Tibial nerve (tissue), 4 donors: Measurements from ENCODE around the gene EIF3L. TPM values are rescaled to one million over a fixed set of nuclear protein-coding genes. Genes with fewer than 3 reads are reported as not detected.

Experiments
- DNase-seq, 2 donors: peaks; one replicate each; pipeline ENCODE4 v3.0.0-alpha.2; 2019; ENCODE audit warnings: low spot score in 2 of 2
- H3K27ac ChIP-seq, 4 donors: fragments of 200-600 bp; sonication (generic) in 3 of 4; one replicate each; pipeline ENCODE4 v1.5.1; 2017 to 2019; ENCODE audit warnings: mild to moderate bottlenecking in 1 of 4
- H3K27me3 ChIP-seq, 2 donors: fragments of 200-600 bp; sonication (generic) in 1 of 2; one replicate each; pipeline versions ENCODE4 v1.5.1 to v1.6.0; 2017 to 2019
- H3K36me3 ChIP-seq, 3 donors: fragments of 200-600 bp; sonication (generic); one replicate each; pipeline ENCODE4 v1.5.1; 2018 to 2019
- H3K4me1 ChIP-seq, 4 donors: fragments of 200-600 bp; sonication (generic) in 3 of 4; one replicate each; pipeline ENCODE4 v1.5.1; 2017 to 2019
- H3K4me3 ChIP-seq, 4 donors: fragments of 200-600 bp; sonication (generic) in 3 of 4; one replicate each; pipeline ENCODE4 v1.5.1; 2017 to 2019; ENCODE audit warnings: mild to moderate bottlenecking in 1 of 4, moderate library complexity in 1 of 4
- H3K9me3 ChIP-seq, 4 donors: fragments of 200-600 bp; sonication (generic) in 3 of 4; one replicate each; pipeline ENCODE4 v1.5.1; 2017 to 2019
- CTCF ChIP-seq, 5 experiments: fragments of 200-600 bp in 3 of 5; fragments of 450-650 bp in 2 of 5; sonication (generic) in 3 of 5; IDR thresholded peaks; one replicate each; pipeline ENCODE4 v1.5.1; 2016 to 2019; ENCODE audit warnings: antibody characterized with exemption in 5 of 5, mild to moderate bottlenecking in 3 of 5, moderate library complexity in 2 of 5
- EP300 ChIP-seq, 2 donors: sonication (generic); formaldehyde crosslinking; IDR thresholded peaks; one replicate each; pipeline ENCODE4 v1.6.1; 2017; ENCODE audit warnings: antibody characterized with exemption in 2 of 2, mild to moderate bottlenecking in 1 of 2
- POLR2A ChIP-seq, 2 donors: fragments of 450-650 bp; IDR thresholded peaks; one replicate each; pipeline ENCODE4 v1.6.1; 2017; ENCODE audit warnings: antibody characterized with exemption in 2 of 2, mild to moderate bottlenecking in 2 of 2, moderate library complexity in 2 of 2
- WGBS, 2 donors: methylation state at CpG; one replicate each; pipeline ENCODE4 v1.1.5; 2018; 5-methylcytosine and 5-hydroxymethylcytosine counted together
- small RNA-seq: library from RNA; depleted of rRNA; stranded (forward); fragments of <200 nt; gene quantifications from one replicate; pipeline ENCODE3, GENCODE V24; 2016
- total RNA-seq, 4 donors: library from RNA; depleted of rRNA; stranded (reverse); fragments of >200 nt; gene quantifications; one replicate each; pipeline ENCODE4 v1.1.0, GENCODE V29; 2016

EIF3L gene
- total RNA-seq, 4 donors from 2014 or later = 271 to 291 (median 274) TPM

DNA sequence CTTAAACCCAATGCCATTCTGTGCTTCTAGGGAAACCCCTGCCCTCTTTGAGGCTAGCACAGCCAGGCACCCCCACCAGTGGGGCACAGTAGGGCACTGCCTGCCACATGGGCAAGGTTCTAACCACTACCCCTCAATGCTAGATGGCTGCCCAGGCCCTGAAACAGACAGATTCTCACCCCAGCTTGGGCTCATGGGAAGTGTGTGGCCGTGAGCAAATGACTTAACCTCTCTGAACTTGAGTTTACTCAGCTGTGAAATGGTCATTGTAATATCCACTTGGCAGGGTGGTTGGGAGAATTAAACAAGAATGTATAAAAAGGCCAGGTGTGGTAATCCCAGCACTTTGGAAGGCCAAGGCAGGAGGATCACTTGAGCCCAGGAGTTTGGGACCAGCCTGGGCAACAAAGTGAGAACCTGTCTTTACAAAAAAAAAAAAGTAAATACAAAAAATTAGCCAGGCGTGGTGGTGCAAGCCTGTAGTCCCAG lies 81.8 kb downstream of the EIF3L start:
- 48 to 57% methylated on average over 2 of the region's 2 CpGs for WGBS, 2 donors
- H3K27me3 ChIP-seq = no peaks in the 10 kb centered on the region
- H3K36me3 ChIP-seq = peaks cover 0 to 73% (median 4%) of the 10 kb centered on the region in 3 donors
- no peaks in the 10 kb centered on the region for H3K9me3 ChIP-seq
- H3K4me3 ChIP-seq = no peak overlapping the region
- peak overlapping the region in 1 of 4 donors; percentile 55 for H3K27ac ChIP-seq
- DNase-seq = no peak
- TF ChIP-seq POLR2A (IDR thresholded peaks at IDR 0.05) (no peak), CTCF (IDR thresholded peaks at IDR 0.05) (no peak), EP300 (IDR thresholded peaks at IDR 0.05) (no peak)
- peaks cover 0 to 30% (median 11%) of the 10 kb centered on the region in 4 donors for H3K4me1 ChIP-seq

- no peak overlapping the region for H3K4me3 ChIP-seq
- peaks cover 0 to 68% (median 0%) of the 10 kb centered on the region in 3 donors for H3K36me3 ChIP-seq
- DNase-seq = no peak
- no peaks in the 10 kb centered on the region for H3K9me3 ChIP-seq
- no peaks in the 10 kb centered on the region for H3K27me3 ChIP-seq
- WGBS, 2 donors = 89 to 90% methylated on average over 5 to 6 of the region's 6 CpGs
- no peak for TF ChIP-seq EP300 (IDR thresholded peaks at IDR 0.05)
- TF ChIP-seq POLR2A (IDR thresholded peaks at IDR 0.05) = no peak
- TF ChIP-seq CTCF (IDR thresholded peaks at IDR 0.05) = no peak
- no peak overlapping the region for H3K27ac ChIP-seq
- H3K4me1 ChIP-seq = peaks cover 0 to 30% (median 11%) of the 10 kb centered on the region in 4 donors
Observed at GRCh38 chr22:37931893-37932389, 82.7 kb downstream of the EIF3L start.

- TF ChIP-seq CTCF (IDR thresholded peaks at IDR 0.05) (no peak), POLR2A (IDR thresholded peaks at IDR 0.05) (no peak), EP300 (IDR thresholded peaks at IDR 0.05) (no peak)
- Histone ChIP-seq H3K4me1 (peaks cover 0 to 30% (median 11%) of the 10 kb centered on the region in 4 donors), H3K27ac (peak overlapping the region in 1 of 4 donors; percentile 75), H3K9me3 (no peaks in the 10 kb centered on the region), H3K27me3 (no peaks in the 10 kb centered on the region), H3K36me3 (peaks cover 0 to 68% (median under 1%) of the 10 kb centered on the region in 3 donors), H3K4me3 (no peak overlapping the region)
- DNase-seq = no peak
- WGBS, 2 donors = 90% methylated on average over 10 of the region's 10 CpGs; no CpG with 5 or more reads in 1 of the 2 donors
Observed at GRCh38 chr22:37932401-37932800, 83.2 kb downstream of the EIF3L start.

DNA sequence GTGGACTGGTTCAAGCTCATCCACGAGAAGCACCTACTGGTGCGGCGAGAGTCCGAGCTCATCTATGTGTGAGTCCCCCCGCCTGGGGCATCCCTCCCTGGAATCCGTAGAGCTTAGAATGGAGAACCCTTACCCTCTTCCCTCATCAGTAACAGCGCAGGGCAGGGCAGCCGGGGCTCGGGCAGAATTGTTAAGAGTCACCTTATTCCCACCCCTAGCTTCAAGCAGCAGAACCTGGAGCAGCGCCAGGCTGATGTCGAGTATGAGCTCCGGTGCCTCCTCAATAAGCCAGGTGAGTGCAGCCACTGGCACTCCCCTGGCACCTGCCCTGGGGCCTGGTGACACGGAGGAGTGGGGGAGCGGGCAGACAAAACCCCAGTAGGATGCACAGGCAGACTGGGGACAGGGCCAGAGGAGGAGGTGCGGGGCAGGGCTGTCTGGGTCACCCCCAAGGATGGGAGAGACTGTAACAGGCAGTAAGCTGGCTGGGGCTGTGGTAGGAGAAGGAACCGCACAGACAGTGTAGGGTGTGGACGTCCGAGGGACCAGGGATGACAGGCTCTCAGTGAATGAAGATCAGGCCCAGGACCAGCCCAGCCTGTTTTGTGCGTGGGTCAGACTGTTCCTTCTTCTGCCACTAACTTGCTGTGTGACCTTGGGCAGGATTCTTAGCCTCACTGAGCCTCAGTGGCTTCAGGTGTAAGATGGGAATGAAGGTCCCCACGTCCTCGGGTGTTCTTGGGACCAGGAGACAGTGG lies 83.8 kb downstream of the EIF3L start:
- WGBS, 2 donors = 80 to 91% methylated on average over 17 to 20 of the region's 21 CpGs
- Histone ChIP-seq H3K4me3 (no peak overlapping the region), H3K36me3 (peaks cover 0 to 68% (median 4%) of the 10 kb centered on the region in 3 donors), H3K4me1 (peaks cover 0 to 30% (median 11%) of the 10 kb centered on the region in 4 donors), H3K9me3 (no peaks in the 10 kb centered on the region), H3K27ac (peak overlapping the region in 3 of 4 donors; percentile 54 to 79 (median 75)), H3K27me3 (no peaks in the 10 kb centered on the region)
- DNase-seq = no peak
- no peak for TF ChIP-seq EP300 (IDR thresholded peaks at IDR 0.05)

- peak overlapping the region; percentile 37 to 85 (median 64) for H3K27ac ChIP-seq
- peak; percentile 75 to 82 for DNase-seq
- H3K27me3 ChIP-seq = no peaks in the 10 kb centered on the region
- H3K4me1 ChIP-seq = peaks cover 0 to 30% (median 11%) of the 10 kb centered on the region in 4 donors
- TF ChIP-seq EP300 (IDR thresholded peaks at IDR 0.05) = peak in 1 of 2 donors; percentile 52
- TF ChIP-seq CTCF (IDR thresholded peaks at IDR 0.05) = peak; percentile 91 to 98 (median 96)
- no peak for TF ChIP-seq POLR2A (IDR thresholded peaks at IDR 0.05)
- H3K36me3 ChIP-seq = peaks cover 0 to 64% (median 4%) of the 10 kb centered on the region in 3 donors
- 7 to 19% methylated on average over 13 of the region's 13 CpGs for WGBS, 2 donors
- no peak overlapping the region for H3K4me3 ChIP-seq
- H3K9me3 ChIP-seq = no peaks in the 10 kb centered on the region
Observed at GRCh38 chr22:37933711-37934376, 84.6 kb downstream of the EIF3L start.

Small RNA genes within 50 kb of the gene (small RNA-seq; reads per million reads assigned to genes)
- 0.66 reads per million for gene MIR659

Other genes with a start within 250 kb of the EIF3L start
- gene GGA1, start 240.6 kb upstream of the EIF3L start, total RNA-seq = 10 to 100 TPM; 66.3 to 99.0 (median 77.2) TPM
- gene SH3BP1, start 209.8 kb upstream of the EIF3L start, total RNA-seq = 10 to 100 TPM in 2 of 4 donors, 1 to 10 TPM in 2; 7.5 to 19.8 (median 13.9) TPM
- 10 to 100 TPM; 14.7 to 19.7 (median 16.2) TPM for gene PDXP, start 190.7 kb upstream of the EIF3L start, total RNA-seq
- gene LGALS1, start 173.8 kb upstream of the EIF3L start, total RNA-seq = 1,000 to 10,000 TPM; 1,362 to 3,592 (median 2,463) TPM
- gene NOL12, start 163.1 kb upstream of the EIF3L start, total RNA-seq = 10 to 100 TPM; 24.1 to 39.5 (median 31.2) TPM
- 100 to 1,000 TPM; 140 to 160 (median 151) TPM for gene TRIOBP, start 152.4 kb upstream of the EIF3L start, total RNA-seq
- 10 to 100 TPM; 10.3 to 39.8 (median 21.5) TPM for gene GCAT, start 41.5 kb upstream of the EIF3L start, total RNA-seq
- not detected for gene GALR3, start 26.0 kb upstream of the EIF3L start, total RNA-seq
- gene ANKRD54, start 5.1 kb upstream of the EIF3L start, total RNA-seq = 10 to 100 TPM; 51.6 to 76.1 (median 58.8) TPM
- 10 to 100 TPM; 10.7 to 34.5 (median 20.4) TPM for gene MICALL1, start 56.9 kb downstream of the EIF3L start, total RNA-seq
- under 1 TPM in 1 of 4 donors, not detected in 3; 0.21 TPM for gene C22orf23, start 104.2 kb downstream of the EIF3L start, total RNA-seq
- gene POLR2F, start 104.3 kb downstream of the EIF3L start, total RNA-seq = 100 to 1,000 TPM in 3 of 4 donors, 10 to 100 TPM in 1; 54.7 to 181 (median 120) TPM
- gene SOX10, start 135.1 kb downstream of the EIF3L start, total RNA-seq = 10 to 100 TPM; 59.9 to 94.0 (median 84.2) TPM
- 10 to 100 TPM; 32.1 to 49.8 (median 44.2) TPM for gene PICK1, start 208.0 kb downstream of the EIF3L start, total RNA-seq
- 1 to 10 TPM in 3 of 4 donors, under 1 TPM in 1; 0.98 to 1.8 (median 1.4) TPM for gene SLC16A8, start 234.8 kb downstream of the EIF3L start, total RNA-seq